HCT116 (cell line): ENCODE results near the gene CACNA2D3. TPM values are rescaled to one million over a fixed set of nuclear protein-coding genes. Genes with fewer than 3 reads are reported as not detected.

Experiments used
- ATAC-seq: fragments of 200-7000 bp; cut with Tn5 transposase; 2 replicates; pipeline ENCODE4 v1.9.1; 2020; ENCODE audit warnings: mild to moderate bottlenecking, moderate library complexity
- BruUV-seq: library from RNA; stranded (reverse); fragments of 400-500 nt; replicated peaks from 2 replicates; lab custom pipeline; 2021; lab: Mats Ljungman, UMichigan
- CTCF ChIA-PET: fragments of 300-600 bp; sonication (Branson Sonifier 250); formaldehyde crosslinking; loops from one replicate; lab custom pipeline; 2021; ENCODE audit warnings: antibody characterized with exemption; lab: Charles Lee
- POLR2A ChIA-PET: fragments of 300-600, 350-600 bp; sonication (Branson Sonifier 250); formaldehyde crosslinking; loops from one replicate; lab custom pipeline; 2021; ENCODE audit warnings: antibody characterized with exemption; lab: Charles Lee
- RAD21 ChIA-PET, 2 experiments: fragments of 300-600 bp; sonication (Branson Sonifier 250); formaldehyde crosslinking; loops; one replicate each; lab custom pipeline; 2023; ENCODE audit warnings: low total read pairs in 2 of 2; ENCODE audit not compliant: uncharacterized antibody in 2 of 2, unreplicated experiment in 2 of 2, low non-redundant PET in 1 of 2; lab: Charles Lee
- DNase-seq: peaks from one replicate; pipeline ENCODE4 v3.0.0-alpha.2; 2010; ENCODE audit warnings: low read depth, low spot score
- H2AFZ ChIP-seq: fragments of 200-600 bp; shearing (Covaris generic), sonication (generic); 2 replicates; pipeline ENCODE4 v1.6.1; 2017; ENCODE audit warnings: low read depth, mixed run types, mixed read lengths, antibody characterized with exemption, low read length; ENCODE audit not compliant: poor library complexity, severe bottlenecking
- H3K27ac ChIP-seq: 2 replicates; pipeline ENCODE4 v1.5.1; 2012; ENCODE audit warnings: low read depth, low read length
- H3K27me3 ChIP-seq: fragments of 200-600 bp; sonication (generic); 2 replicates; pipeline ENCODE4 v1.6.1; 2016; ENCODE audit warnings: mixed run types, low read length, mixed read lengths; ENCODE audit not compliant: insufficient read depth
- H3K36me3 ChIP-seq, 2 experiments: fragments of 200-500 bp in 1 of 2; fragments of 200-600 bp in 1 of 2; sonication (Bioruptor generic) in 1 of 2; sonication (generic) in 1 of 2; 2 replicates each; pipeline versions ENCODE4 v1.5.1 to v1.6.1; 2014 to 2016; ENCODE audit warnings: low read length in 2 of 2, inconsistent platforms in 1 of 2, mixed read lengths in 1 of 2, mixed run types in 1 of 2; ENCODE audit not compliant: insufficient read depth in 2 of 2, control insufficient read depth in 1 of 2
- H3K4me1 ChIP-seq, 2 experiments: fragments of 200-600 bp in 1 of 2; sonication (generic) in 1 of 2; 2 replicates each; pipeline versions ENCODE4 v1.5.1 to v1.6.1; 2012 to 2017; ENCODE audit warnings: low read length in 2 of 2, inconsistent platforms in 1 of 2, mild to moderate bottlenecking in 1 of 2, mixed read lengths in 1 of 2, mixed run types in 1 of 2, moderate library complexity in 1 of 2; ENCODE audit not compliant: insufficient read depth in 2 of 2, control insufficient read depth in 1 of 2
- H3K4me2 ChIP-seq: fragments of 200-600 bp; sonication (generic); 2 replicates; pipeline ENCODE4 v1.6.1; 2017; ENCODE audit warnings: mixed run types, low read length, mixed read lengths
- H3K4me3 ChIP-seq, 2 experiments: fragments of 200-600 bp in 1 of 2; sonication (generic) in 1 of 2; replicated peaks in 1 of 2; 2 replicates each; pipeline ENCODE4 v1.5.1; 2011 to 2016; ENCODE audit warnings: low read length in 2 of 2, control low read depth in 1 of 2, low read depth in 1 of 2, mild to moderate bottlenecking in 1 of 2, mixed read lengths in 1 of 2, mixed run types in 1 of 2
- H3K79me2 ChIP-seq: fragments of 200-600 bp; sonication (generic); 2 replicates; pipeline ENCODE4 v1.6.1; 2017; ENCODE audit warnings: mild to moderate bottlenecking, mixed run types, low read length, moderate library complexity, mixed read lengths; ENCODE audit not compliant: insufficient read depth
- H3K9ac ChIP-seq: fragments of 200-600 bp; sonication (generic); 2 replicates; pipeline ENCODE4 v1.6.1; 2016; ENCODE audit warnings: low read length, mixed read lengths
- H3K9me2 ChIP-seq: fragments of 200-600 bp; sonication (generic), shearing (Covaris generic); 2 replicates; pipeline ENCODE4 v1.6.1; 2017; ENCODE audit warnings: mixed run types, mild to moderate bottlenecking, moderate library complexity; ENCODE audit not compliant: insufficient read depth
- H3K9me3 ChIP-seq, 2 experiments: fragments of 200-500 bp in 1 of 2; fragments of 200-600 bp in 1 of 2; sonication (Bioruptor generic) in 1 of 2; sonication (generic) in 1 of 2; 2 replicates each; pipeline ENCODE4 v1.6.1; 2014 to 2017; ENCODE audit warnings: low read length in 2 of 2, mixed read lengths in 2 of 2, inconsistent platforms in 1 of 2, low read depth in 1 of 2, mild to moderate bottlenecking in 1 of 2, mixed run types in 1 of 2, moderate library complexity in 1 of 2; ENCODE audit not compliant: control insufficient read depth in 1 of 2, insufficient read depth in 1 of 2
- H4K20me1 ChIP-seq: fragments of 200-600 bp; sonication (generic), shearing (Covaris generic); 2 replicates; pipeline ENCODE4 v1.6.1; 2017; ENCODE audit warnings: mixed run types, mild to moderate bottlenecking, moderate library complexity; ENCODE audit not compliant: insufficient read depth
- ATF3 ChIP-seq: IDR thresholded peaks from 2 replicates; pipeline ENCODE4 v1.6.1; 2012
- CBX3 ChIP-seq: IDR thresholded peaks from 2 replicates; pipeline ENCODE4 v1.6.1; 2012; ENCODE audit warnings: low read depth
- CEBPB ChIP-seq: IDR thresholded peaks from 2 replicates; pipeline ENCODE4 v1.6.1; 2012; ENCODE audit warnings: low read depth
- CTCF ChIP-seq, 3 experiments: fragments of 200-600 bp in 1 of 3; sonication (generic) in 1 of 3; IDR thresholded peaks in 2 of 3; conservative IDR thresholded peaks in 1 of 3; 2 replicates each; pipeline ENCODE4 v1.5.1; 2012 to 2017; ENCODE audit warnings: low read depth in 2 of 3, low read length in 2 of 3, antibody characterized with exemption in 1 of 3, borderline replicate concordance in 1 of 3, control low read depth in 1 of 3, mild to moderate bottlenecking in 1 of 3, mixed read lengths in 1 of 3, mixed run types in 1 of 3, moderate library complexity in 1 of 3; ENCODE audit not compliant: insufficient read depth in 1 of 3
- EGR1 ChIP-seq: IDR thresholded peaks from 2 replicates; pipeline ENCODE4 v1.6.1; 2012; ENCODE audit warnings: low read depth
- ELF1 ChIP-seq: IDR thresholded peaks from 2 replicates; pipeline ENCODE4 v1.6.1; 2012; ENCODE audit warnings: low read depth, borderline replicate concordance
- EZH2 ChIP-seq: fragments of 200-600 bp; sonication (generic); IDR thresholded peaks from 2 replicates; pipeline ENCODE4 v1.6.1; 2017; ENCODE audit warnings: antibody characterized with exemption, mixed run types
- FOSL1 ChIP-seq: IDR thresholded peaks from 2 replicates; pipeline ENCODE4 v1.6.1; 2012; ENCODE audit warnings: low read depth
- JUND ChIP-seq: IDR thresholded peaks from 2 replicates; pipeline ENCODE4 v1.6.1; 2012
- MAX ChIP-seq: IDR thresholded peaks from 2 replicates; pipeline ENCODE4 v1.6.1; 2012
- POLR2A ChIP-seq: IDR thresholded peaks from 2 replicates; pipeline ENCODE4 v1.7.0; 2011; ENCODE audit warnings: borderline replicate concordance; ENCODE audit not compliant: insufficient read depth, insufficient read length; ENCODE audit errors: extremely low read depth
- POLR2AphosphoS5 ChIP-seq: IDR thresholded peaks from 2 replicates; pipeline ENCODE4 v1.6.1; 2011; ENCODE audit warnings: mild to moderate bottlenecking, low read depth, low read length, moderate library complexity
- RAD21 ChIP-seq: IDR thresholded peaks from 2 replicates; pipeline ENCODE4 v1.6.1; 2012; ENCODE audit warnings: low read depth, mild to moderate bottlenecking
- REST ChIP-seq: IDR thresholded peaks from 2 replicates; pipeline ENCODE4 v1.6.1; 2012; ENCODE audit warnings: low read depth
- SIN3A ChIP-seq: IDR thresholded peaks from 2 replicates; pipeline ENCODE4 v1.6.1; 2012; ENCODE audit warnings: low read depth
- SP1 ChIP-seq: IDR thresholded peaks from 2 replicates; pipeline ENCODE4 v1.6.1; 2012; ENCODE audit warnings: low read depth
- SRF ChIP-seq: IDR thresholded peaks from 2 replicates; pipeline ENCODE4 v1.6.1; 2012; ENCODE audit warnings: low read depth
- TCF7L2 ChIP-seq: IDR thresholded peaks from 2 replicates; pipeline ENCODE4 v1.7.0; 2011; ENCODE audit warnings: borderline replicate concordance, inconsistent platforms; ENCODE audit not compliant: insufficient read depth, insufficient read length; ENCODE audit errors: extremely low read depth
- YY1 ChIP-seq: IDR thresholded peaks from 2 replicates; pipeline ENCODE4 v1.6.1; 2011; ENCODE audit warnings: low read length, low read depth, moderate library complexity, mild to moderate bottlenecking; ENCODE audit not compliant: insufficient replicate concordance; ENCODE audit errors: extremely low read depth
- ZBTB33 ChIP-seq: IDR thresholded peaks from 2 replicates; pipeline ENCODE4 v1.6.1; 2011; ENCODE audit warnings: mild to moderate bottlenecking, low read length, moderate library complexity; ENCODE audit not compliant: insufficient replicate concordance; ENCODE audit errors: extremely low read depth
- intact Hi-C: fragments of 100-400 bp; cut with micrococcal nuclease; formaldehyde crosslinking; loops from 2 replicates; pipeline ENCODE4 v1.10.0; 2022
- total RNA-seq: library from RNA; stranded (reverse); gene quantifications from one replicate; pipeline ENCODE4 v1.2.1, GENCODE V29; 2021; ENCODE audit not compliant: unreplicated experiment

The CACNA2D3 gene
- total RNA-seq, 1 experiment from 2014 or later, result 0.20 TPM

- RAD21 ChIA-PET, result no interaction called here
- POLR2A ChIA-PET, result no interaction called here
- no peak overlapping the region for H3K9ac ChIP-seq
Measured at GRCh38 chr3:54593653-54594052, 471.3 kb downstream of the CACNA2D3 start.

More at GRCh38 chr3:54593653-54594052, 471.3 kb downstream of the CACNA2D3 start:
- H3K9me3 ChIP-seq, result peaks cover 0 to 3% of the 10 kb centered on the region in 2 experiments; a peak in 1 of 4 replicates
- no peak for TF ChIP-seq REST
- TF ChIP-seq RAD21, result no peak
- TF ChIP-seq EZH2, result no peak
- no peak for TF ChIP-seq CTCF (IDR thresholded peaks at IDR 0.05 in 2 of 3, conservative IDR thresholded peaks at IDR 0.05 in 1 of 3; ENCODE audit: borderline replicate concordance in 1 of 3, insufficient read depth in 1 of 3, low read depth in 2 of 3, low read length in 2 of 3)
- no peak for TF ChIP-seq CEBPB
- no peak for TF ChIP-seq SIN3A
- TF ChIP-seq TCF7L2, result no peak
- no peak for TF ChIP-seq SRF
- TF ChIP-seq ZBTB33, result no peak
- no peak for TF ChIP-seq ELF1
- TF ChIP-seq SP1, result no peak
- no peak for TF ChIP-seq MAX
- TF ChIP-seq JUND, result no peak
- TF ChIP-seq POLR2AphosphoS5, result no peak
- no peak for TF ChIP-seq ATF3
- TF ChIP-seq FOSL1, result no peak
- TF ChIP-seq POLR2A, result no peak
- TF ChIP-seq YY1, result no peak
- no peak for TF ChIP-seq EGR1
- TF ChIP-seq CBX3, result no peak
- TF ChIP-seq, all 23 proteins: peak for 0
- no peaks in the 10 kb centered on the region for H3K27me3 ChIP-seq
- no peak overlapping the region for H3K4me3 ChIP-seq
- no peak overlapping the region for H3K4me2 ChIP-seq
- ATAC-seq (no peak), DNase-seq (no peak)
- no peaks in the 10 kb centered on the region for H3K79me2 ChIP-seq
- intact Hi-C loops, result no loop called here
- H3K36me3 ChIP-seq, result no peaks in the 10 kb centered on the region
- no peak overlapping the region for H3K27ac ChIP-seq
- no TSS peak for BruUV-seq
- H2AFZ ChIP-seq, result no peak overlapping the region
- H3K9me2 ChIP-seq, result no peaks in the 10 kb centered on the region
- H4K20me1 ChIP-seq, result no peaks in the 10 kb centered on the region
- CTCF ChIA-PET, result no interaction called here
- no peaks in the 10 kb centered on the region for H3K4me1 ChIP-seq
